Measurements from ENCODE around the gene FAM168A.

DNA sequence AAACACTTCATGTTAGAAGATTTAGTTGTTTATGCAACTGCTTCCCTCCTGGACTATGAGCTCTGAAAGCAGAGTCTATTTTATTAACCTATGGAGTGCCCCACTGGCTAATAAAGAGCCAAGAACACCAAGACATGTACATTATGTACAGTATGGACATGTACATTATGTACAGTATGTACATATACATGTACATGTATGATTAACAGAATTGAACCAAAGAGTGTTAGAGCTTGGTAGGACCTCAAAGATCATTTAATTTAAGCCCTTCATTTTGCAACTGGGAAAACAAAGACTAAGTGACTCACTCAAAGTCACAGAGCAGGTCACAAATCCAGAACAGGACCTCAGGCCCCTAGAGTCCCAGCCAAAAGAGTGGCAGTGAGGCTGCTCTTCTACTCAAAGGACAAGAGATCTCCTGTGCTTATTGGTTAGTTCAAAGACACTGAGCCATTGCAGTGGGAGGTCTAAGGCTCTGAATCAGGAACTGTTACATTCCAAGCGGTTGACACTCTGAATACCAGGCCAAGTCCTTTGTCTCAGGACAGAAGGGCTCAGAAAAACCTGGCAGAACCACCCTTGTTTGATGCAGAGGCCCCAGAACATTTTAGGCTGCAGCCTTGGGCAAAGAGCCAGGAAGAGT is 103.8 kb downstream of the FAM168A start:
- TF ChIP-seq, protein P1, sequence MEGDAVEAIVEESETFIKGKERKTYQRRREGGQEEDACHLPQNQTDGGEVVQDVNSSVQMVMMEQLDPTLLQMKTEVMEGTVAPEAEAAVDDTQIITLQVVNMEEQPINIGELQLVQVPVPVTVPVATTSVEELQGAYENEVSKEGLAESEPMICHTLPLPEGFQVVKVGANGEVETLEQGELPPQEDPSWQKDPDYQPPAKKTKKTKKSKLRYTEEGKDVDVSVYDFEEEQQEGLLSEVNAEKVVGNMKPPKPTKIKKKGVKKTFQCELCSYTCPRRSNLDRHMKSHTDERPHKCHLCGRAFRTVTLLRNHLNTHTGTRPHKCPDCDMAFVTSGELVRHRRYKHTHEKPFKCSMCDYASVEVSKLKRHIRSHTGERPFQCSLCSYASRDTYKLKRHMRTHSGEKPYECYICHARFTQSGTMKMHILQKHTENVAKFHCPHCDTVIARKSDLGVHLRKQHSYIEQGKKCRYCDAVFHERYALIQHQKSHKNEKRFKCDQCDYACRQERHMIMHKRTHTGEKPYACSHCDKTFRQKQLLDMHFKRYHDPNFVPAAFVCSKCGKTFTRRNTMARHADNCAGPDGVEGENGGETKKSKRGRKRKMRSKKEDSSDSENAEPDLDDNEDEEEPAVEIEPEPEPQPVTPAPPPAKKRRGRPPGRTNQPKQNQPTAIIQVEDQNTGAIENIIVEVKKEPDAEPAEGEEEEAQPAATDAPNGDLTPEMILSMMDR (IDR thresholded peaks at IDR 0.05; ENCODE audit: insufficient read depth, low read length) = no peak
- no peak for TF ChIP-seq POLR2AphosphoS5 (IDR thresholded peaks at IDR 0.05; ENCODE audit: low read depth)
- TF ChIP-seq, protein P2, sequence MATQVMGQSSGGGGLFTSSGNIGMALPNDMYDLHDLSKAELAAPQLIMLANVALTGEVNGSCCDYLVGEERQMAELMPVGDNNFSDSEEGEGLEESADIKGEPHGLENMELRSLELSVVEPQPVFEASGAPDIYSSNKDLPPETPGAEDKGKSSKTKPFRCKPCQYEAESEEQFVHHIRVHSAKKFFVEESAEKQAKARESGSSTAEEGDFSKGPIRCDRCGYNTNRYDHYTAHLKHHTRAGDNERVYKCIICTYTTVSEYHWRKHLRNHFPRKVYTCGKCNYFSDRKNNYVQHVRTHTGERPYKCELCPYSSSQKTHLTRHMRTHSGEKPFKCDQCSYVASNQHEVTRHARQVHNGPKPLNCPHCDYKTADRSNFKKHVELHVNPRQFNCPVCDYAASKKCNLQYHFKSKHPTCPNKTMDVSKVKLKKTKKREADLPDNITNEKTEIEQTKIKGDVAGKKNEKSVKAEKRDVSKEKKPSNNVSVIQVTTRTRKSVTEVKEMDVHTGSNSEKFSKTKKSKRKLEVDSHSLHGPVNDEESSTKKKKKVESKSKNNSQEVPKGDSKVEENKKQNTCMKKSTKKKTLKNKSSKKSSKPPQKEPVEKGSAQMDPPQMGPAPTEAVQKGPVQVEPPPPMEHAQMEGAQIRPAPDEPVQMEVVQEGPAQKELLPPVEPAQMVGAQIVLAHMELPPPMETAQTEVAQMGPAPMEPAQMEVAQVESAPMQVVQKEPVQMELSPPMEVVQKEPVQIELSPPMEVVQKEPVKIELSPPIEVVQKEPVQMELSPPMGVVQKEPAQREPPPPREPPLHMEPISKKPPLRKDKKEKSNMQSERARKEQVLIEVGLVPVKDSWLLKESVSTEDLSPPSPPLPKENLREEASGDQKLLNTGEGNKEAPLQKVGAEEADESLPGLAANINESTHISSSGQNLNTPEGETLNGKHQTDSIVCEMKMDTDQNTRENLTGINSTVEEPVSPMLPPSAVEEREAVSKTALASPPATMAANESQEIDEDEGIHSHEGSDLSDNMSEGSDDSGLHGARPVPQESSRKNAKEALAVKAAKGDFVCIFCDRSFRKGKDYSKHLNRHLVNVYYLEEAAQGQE (IDR thresholded peaks at IDR 0.05; ENCODE audit: insufficient replicate concordance, low read depth) = no peak
- no peak for TF ChIP-seq GABPA (IDR thresholded peaks at IDR 0.05; ENCODE audit: low read depth)

Measured in HL-60 (cell line).